GM10266 (cell line): ENCODE results near the gene ASAP2.

ENCODE experiments used
- DNase-seq: peaks from one replicate; pipeline ENCODE4 v3.0.0; 2012; ENCODE audit errors: extremely low spot score
- CTCF ChIP-seq: IDR thresholded peaks from 2 replicates; pipeline ENCODE4 v1.5.1; 2012; ENCODE audit warnings: mild to moderate bottlenecking, low read depth; ENCODE audit not compliant: control insufficient read depth, insufficient read depth; ENCODE audit errors: missing control alignments

ASAP2 gene

GRCh38 chr2:9370746-9371145 lies 164.1 kb downstream of the ASAP2 start:
- TF ChIP-seq CTCF: no peak
- no peak for DNase-seq

DNA sequence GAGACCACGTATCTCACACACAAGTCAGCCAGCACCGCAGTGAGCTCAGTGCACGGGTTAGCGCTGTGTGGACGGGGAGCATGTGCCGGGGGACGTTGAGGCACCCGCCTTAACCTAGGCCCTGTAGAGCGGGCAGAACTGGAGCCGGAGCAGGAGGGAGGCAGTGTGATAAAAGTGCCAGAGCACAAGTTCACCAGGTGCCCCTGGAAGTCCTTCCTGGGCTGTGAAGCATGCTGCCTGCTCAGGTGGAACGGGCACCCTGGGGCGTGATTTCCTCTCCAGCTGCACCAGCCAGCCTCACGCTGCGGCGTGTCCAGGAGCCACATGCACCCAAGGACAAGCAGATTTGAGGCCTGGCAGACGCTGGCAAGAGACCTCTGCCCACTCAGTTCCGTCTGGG lies 166.4 kb downstream of the ASAP2 start:
- no peak for TF ChIP-seq CTCF
- no peak for DNase-seq

GRCh38 chr2:9373476-9373875 lies 166.9 kb downstream of the ASAP2 start:
- no peak for TF ChIP-seq CTCF
- no peak for DNase-seq

- no peak for DNase-seq
- TF ChIP-seq CTCF: no peak
These were observed 167.6 kb downstream of the ASAP2 start for GRCh38 chr2:9374071-9374730.

GRCh38 chr2:9375857-9376428 lies 169.3 kb downstream of the ASAP2 start:
- no peak for DNase-seq
- peak; percentile 59 for TF ChIP-seq CTCF

GRCh38 chr2:9377461-9378097 lies 171.0 kb downstream of the ASAP2 start:
- no peak for DNase-seq
- TF ChIP-seq CTCF: no peak
